Panc1 (cell line): ENCODE data around the gene NEUROG1.

Source experiments
- SIN3A ChIP-seq: IDR thresholded peaks from 2 replicates; pipeline ENCODE4 v1.6.1; 2012; ENCODE audit warnings: low read depth, mild to moderate bottlenecking, low read length, moderate library complexity, borderline replicate concordance; ENCODE audit not compliant: insufficient read depth
- TF ChIP-seq, protein P1 (sequence below): fragments of 450-650 bp; IDR thresholded peaks from 2 replicates; pipeline ENCODE4 v1.5.1; 2017; ENCODE audit warnings: mild to moderate bottlenecking

DNA sequence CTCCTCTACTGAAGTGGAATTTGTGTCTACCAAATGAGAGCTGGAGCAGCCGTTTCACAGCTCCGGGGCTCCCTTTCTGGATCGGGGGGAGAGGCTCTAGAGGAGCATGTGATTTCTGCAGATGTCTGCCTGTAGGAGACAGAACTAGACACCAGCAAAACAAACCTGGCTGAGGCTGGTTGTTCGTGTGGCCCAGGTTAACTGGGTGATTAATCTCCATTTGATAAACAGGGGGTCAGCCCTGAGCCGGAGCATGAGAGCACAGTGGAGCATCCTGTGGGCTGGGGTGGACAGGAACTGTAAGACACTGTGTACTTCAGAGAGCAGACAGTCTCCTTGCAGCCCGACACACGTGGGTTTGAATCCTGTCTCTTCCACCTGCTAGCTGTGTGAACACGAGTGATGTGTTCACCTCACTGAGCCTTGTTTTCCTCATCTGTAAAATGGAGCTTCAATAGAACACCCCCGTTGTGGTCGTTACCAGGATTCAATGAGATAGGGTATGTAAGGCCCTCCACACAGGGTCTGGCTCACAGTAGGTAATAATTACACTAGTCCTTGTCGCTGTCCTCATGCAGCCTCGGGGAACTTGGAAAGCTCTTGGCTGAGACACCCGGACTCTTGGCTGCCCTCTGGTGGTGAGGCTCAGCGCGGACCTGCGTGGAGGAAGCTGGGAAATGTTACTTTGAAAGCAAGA, 30.1 kb upstream of the NEUROG1 start:
- TF ChIP-seq, protein P1, sequence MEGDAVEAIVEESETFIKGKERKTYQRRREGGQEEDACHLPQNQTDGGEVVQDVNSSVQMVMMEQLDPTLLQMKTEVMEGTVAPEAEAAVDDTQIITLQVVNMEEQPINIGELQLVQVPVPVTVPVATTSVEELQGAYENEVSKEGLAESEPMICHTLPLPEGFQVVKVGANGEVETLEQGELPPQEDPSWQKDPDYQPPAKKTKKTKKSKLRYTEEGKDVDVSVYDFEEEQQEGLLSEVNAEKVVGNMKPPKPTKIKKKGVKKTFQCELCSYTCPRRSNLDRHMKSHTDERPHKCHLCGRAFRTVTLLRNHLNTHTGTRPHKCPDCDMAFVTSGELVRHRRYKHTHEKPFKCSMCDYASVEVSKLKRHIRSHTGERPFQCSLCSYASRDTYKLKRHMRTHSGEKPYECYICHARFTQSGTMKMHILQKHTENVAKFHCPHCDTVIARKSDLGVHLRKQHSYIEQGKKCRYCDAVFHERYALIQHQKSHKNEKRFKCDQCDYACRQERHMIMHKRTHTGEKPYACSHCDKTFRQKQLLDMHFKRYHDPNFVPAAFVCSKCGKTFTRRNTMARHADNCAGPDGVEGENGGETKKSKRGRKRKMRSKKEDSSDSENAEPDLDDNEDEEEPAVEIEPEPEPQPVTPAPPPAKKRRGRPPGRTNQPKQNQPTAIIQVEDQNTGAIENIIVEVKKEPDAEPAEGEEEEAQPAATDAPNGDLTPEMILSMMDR, result peak; percentile 94
- no peak for TF ChIP-seq SIN3A
